Lung (tissue), 12 donors: Measurements from ENCODE around the gene SLAMF9. TPM values are rescaled to one million over a fixed set of nuclear protein-coding genes. Genes with fewer than 3 reads are reported as not detected.

Experiments
- ATAC-seq: fragments of 200-7000 bp; cut with Tn5 transposase; one replicate; pipeline ENCODE4 v1.9.1; 2020; ENCODE audit warnings: moderate number of reproducible peaks; ENCODE audit not compliant: insufficient read depth, low FRiP score
- DNase-seq, 3 donors: peaks; one replicate each; pipeline ENCODE4 v3.0.0-alpha.2; 2013 to 2017
- H3K27ac ChIP-seq, 2 donors: one replicate each; pipeline ENCODE4 v1.5.1; 2013; ENCODE audit warnings: mild to moderate bottlenecking in 2 of 2, moderate library complexity in 2 of 2, control low read depth in 1 of 2, inconsistent platforms in 1 of 2, low read depth in 1 of 2, low read length in 1 of 2
- H3K27me3 ChIP-seq, 3 donors: one replicate each; pipeline ENCODE4 v1.5.1; 2013; ENCODE audit warnings: low read length in 2 of 3; ENCODE audit not compliant: control insufficient read depth in 3 of 3, insufficient read depth in 3 of 3
- H3K36me3 ChIP-seq, 4 donors: one replicate each; pipeline ENCODE4 v1.5.1; 2013; ENCODE audit warnings: low read length in 4 of 4, mild to moderate bottlenecking in 1 of 4, moderate library complexity in 1 of 4; ENCODE audit not compliant: control insufficient read depth in 4 of 4, insufficient read depth in 4 of 4
- H3K4me1 ChIP-seq, 5 donors: one replicate each; pipeline ENCODE4 v1.5.1; 2013; ENCODE audit warnings: low read length in 5 of 5, mild to moderate bottlenecking in 2 of 5, moderate library complexity in 1 of 5; ENCODE audit not compliant: control insufficient read depth in 5 of 5, insufficient read depth in 5 of 5
- H3K4me3 ChIP-seq: one replicate; pipeline ENCODE4 v1.5.1; 2013; ENCODE audit warnings: mild to moderate bottlenecking, control low read depth, moderate library complexity
- H3K9ac ChIP-seq, 2 donors: one replicate each; pipeline ENCODE4 v1.5.1; 2013; ENCODE audit warnings: low read length in 2 of 2, control low read depth in 1 of 2; ENCODE audit not compliant: insufficient read depth in 1 of 2
- H3K9me3 ChIP-seq, 4 donors: one replicate each; pipeline ENCODE4 v1.5.1; 2013; ENCODE audit warnings: low read length in 3 of 4, mild to moderate bottlenecking in 1 of 4, moderate library complexity in 1 of 4; ENCODE audit not compliant: control insufficient read depth in 4 of 4, insufficient read depth in 3 of 4
- CTCF ChIP-seq: IDR thresholded peaks from 2 replicates; pipeline ENCODE4 v1.5.1; 2012; ENCODE audit warnings: mild to moderate bottlenecking; ENCODE audit errors: control extremely low read depth, extremely low read depth
- WGBS, 2 donors: extraction: QIAGEN DNeasy Blood & Tissue Kit; methylation state at CpG; one replicate each; pipeline ENCODE4 v1.1.7; 2013; 5-methylcytosine and 5-hydroxymethylcytosine counted together
- polyA plus RNA-seq, 2 donors: library from polyadenylated mRNA; stranded (reverse); fragments of 200-250 nt; gene quantifications; one replicate each; pipeline ENCODE4 v1.2.1, GENCODE V29; 2013
- total RNA-seq, 2 donors: library from RNA; depleted of rRNA in 1 of 2; stranded (reverse); fragments of >200 nt in 1 of 2; gene quantifications; one replicate each; pipeline ENCODE4 v1.2.1, GENCODE V29; 2014 to 2021
- donor health status: control.
- donor health status: control.
- donor health status: Bipolar disorder and iron deficiency.
- donor health status: healthy.
- donor health status: DM: yes; HTN: yes; CAD: no.

SLAMF9 gene
- total and polyA plus RNA-seq, 4 donors = 0.37 to 0.74 (median 0.40) TPM

GRCh38 chr1:159991513-159991912 lies 37.5 kb upstream of the SLAMF9 start:
- H3K27ac ChIP-seq = no peak overlapping the region
- peaks cover 0 to 4% (median 0%) of the 10 kb centered on the region in 5 donors for H3K4me1 ChIP-seq
- WGBS, 2 donors = 25 to 38% methylated on average over 4 of the region's 4 CpGs
- no peak overlapping the region for H3K9ac ChIP-seq
- TF ChIP-seq CTCF = no peak
- H3K27me3 ChIP-seq = no peaks in the 10 kb centered on the region
- ATAC-seq (peak; percentile 72), DNase-seq (peak in 2 of 3 donors; percentile 29)
- H3K36me3 ChIP-seq = no peaks in the 10 kb centered on the region
- no peaks in the 10 kb centered on the region for H3K9me3 ChIP-seq
- no peak overlapping the region for H3K4me3 ChIP-seq

GRCh38 chr1:159990005-159990404 lies 36.0 kb upstream of the SLAMF9 start:
- no peaks in the 10 kb centered on the region for H3K27me3 ChIP-seq
- no peak for ATAC-seq
- no peak overlapping the region for H3K9ac ChIP-seq
- peaks cover 0 to 4% (median 0%) of the 10 kb centered on the region in 5 donors for H3K4me1 ChIP-seq
- no peak overlapping the region for H3K27ac ChIP-seq
- TF ChIP-seq CTCF = no peak
- no peaks in the 10 kb centered on the region for H3K36me3 ChIP-seq
- no peaks in the 10 kb centered on the region for H3K9me3 ChIP-seq
- no peak overlapping the region for H3K4me3 ChIP-seq
- no peak for DNase-seq
- WGBS, 2 donors = 93 to 95% methylated on average over 5 of the region's 5 CpGs

GRCh38 chr1:159989581-159989980 lies 35.5 kb upstream of the SLAMF9 start:
- Histone ChIP-seq H3K9me3 (no peaks in the 10 kb centered on the region), H3K27me3 (no peaks in the 10 kb centered on the region), H3K36me3 (no peaks in the 10 kb centered on the region), H3K4me3 (no peak overlapping the region), H3K9ac (no peak overlapping the region), H3K27ac (no peak overlapping the region), H3K4me1 (peaks cover 0 to 4% (median 0%) of the 10 kb centered on the region in 5 donors)
- WGBS, 2 donors = 72 to 95% methylated on average over 3 of the region's 3 CpGs
- ATAC-seq (no peak), DNase-seq (no peak)
- TF ChIP-seq CTCF = no peak

- H3K4me3 ChIP-seq = no peak overlapping the region
- DNase-seq = no peak
- H3K27ac ChIP-seq = no peak overlapping the region
- H3K9me3 ChIP-seq = no peaks in the 10 kb centered on the region
- H3K9ac ChIP-seq = no peak overlapping the region
- peaks cover 0 to 4% (median 0%) of the 10 kb centered on the region in 5 donors for H3K4me1 ChIP-seq
- no peak for TF ChIP-seq CTCF
- no peaks in the 10 kb centered on the region for H3K36me3 ChIP-seq
- 80 to 96% methylated on average over 1 of the region's 1 CpG for WGBS, 2 donors
- ATAC-seq = no peak
- H3K27me3 ChIP-seq = peaks cover 0 to 2% (median 0%) of the 10 kb centered on the region in 3 donors
Observed at GRCh38 chr1:159988006-159988405, 34.0 kb upstream of the SLAMF9 start.
